Stimulated activated CD8-positive, alpha-beta memory T cell treated with anti-CD3 and anti-CD28 coated beads, Interleukin-15, amount 100 ng/mL, for 4 hours (primary cell): ENCODE measurements around the gene THRA.
"Not testable (repeated sequence)": the region's sequence is repeated elsewhere in the genome, so short reads cannot be mapped to it uniquely, and the experiment has no call there.

Source experiments
- DNase-seq, 2 donors: peaks; one replicate each; pipeline ENCODE4 v3.0.0-alpha.2; 2020; ENCODE audit warnings: low read depth in 2 of 2

Gene THRA

DNA sequence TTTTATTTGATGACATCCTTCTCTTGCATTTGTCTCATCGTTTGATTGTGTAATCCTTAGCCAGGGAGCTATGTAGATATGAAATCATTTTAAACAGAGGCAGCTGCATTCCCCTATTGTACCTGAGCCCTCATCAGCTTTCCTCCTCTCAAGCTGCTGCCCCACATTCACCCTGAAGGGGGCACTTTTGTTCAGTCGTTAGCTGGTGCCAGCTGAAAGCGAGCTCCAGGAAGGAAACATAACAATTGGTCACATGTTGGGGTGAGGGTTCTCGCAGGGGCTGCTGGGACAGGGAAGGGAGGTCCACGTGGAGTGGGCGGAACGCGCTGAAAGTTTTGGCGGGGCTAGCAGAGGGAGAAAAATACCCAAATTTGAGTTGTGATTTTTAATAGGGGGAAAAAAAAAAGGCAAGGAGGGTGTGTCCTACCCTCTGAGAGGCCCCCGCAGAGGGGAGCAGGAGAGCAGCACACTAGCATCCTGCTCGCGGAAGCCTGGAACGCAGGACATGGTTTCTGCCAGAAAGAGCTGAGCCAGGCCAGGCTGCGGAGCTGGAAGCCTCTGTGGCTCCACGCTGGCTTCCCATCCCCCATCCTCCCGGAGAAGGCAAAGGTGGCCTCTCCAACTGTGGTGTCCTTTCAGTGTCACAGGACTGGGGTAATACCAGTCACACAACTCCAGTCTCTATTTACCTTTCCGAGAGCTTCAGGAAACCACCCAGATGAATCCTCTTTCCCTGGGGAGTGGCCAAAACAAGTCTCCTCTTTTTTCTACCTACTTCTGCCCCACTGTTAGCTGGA is 50.5 kb downstream of the THRA start:
- peak; percentile 74 to 91 for DNase-seq

DNA sequence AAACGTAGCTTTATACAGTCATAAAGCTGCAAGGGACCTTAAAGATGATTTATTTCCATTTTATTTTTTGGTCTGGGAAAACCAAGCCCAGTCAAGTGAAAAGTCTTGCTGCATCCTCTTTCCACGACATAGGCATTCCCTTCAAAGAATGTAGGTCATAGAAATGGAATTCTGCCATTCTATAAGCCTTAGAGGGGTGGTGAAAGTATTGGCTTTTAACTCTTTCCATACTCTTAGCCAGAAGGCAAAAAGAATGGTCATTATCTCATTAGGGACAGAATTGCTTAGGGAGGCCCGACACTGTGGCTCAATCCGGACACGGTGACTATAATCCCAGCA is 51.1 kb downstream of the THRA start:
- no peak for DNase-seq

DNA sequence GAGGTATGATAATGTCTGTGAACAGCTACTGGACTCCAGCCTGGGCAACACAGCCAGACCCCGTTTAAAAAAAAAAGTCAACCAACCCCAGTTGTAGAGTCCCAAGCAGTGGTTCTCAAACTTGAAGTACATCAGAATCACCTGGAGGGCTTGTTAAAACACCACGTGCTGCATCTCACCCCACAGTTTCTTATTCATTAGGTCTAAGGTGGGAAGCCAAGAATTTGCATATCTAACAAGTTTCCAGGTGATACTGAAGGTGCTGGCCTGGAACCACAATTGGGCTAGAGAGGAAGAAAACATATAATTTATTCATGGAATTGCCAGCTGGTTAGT is 52.3 kb downstream of the THRA start:
- DNase-seq, result no peak

DNA sequence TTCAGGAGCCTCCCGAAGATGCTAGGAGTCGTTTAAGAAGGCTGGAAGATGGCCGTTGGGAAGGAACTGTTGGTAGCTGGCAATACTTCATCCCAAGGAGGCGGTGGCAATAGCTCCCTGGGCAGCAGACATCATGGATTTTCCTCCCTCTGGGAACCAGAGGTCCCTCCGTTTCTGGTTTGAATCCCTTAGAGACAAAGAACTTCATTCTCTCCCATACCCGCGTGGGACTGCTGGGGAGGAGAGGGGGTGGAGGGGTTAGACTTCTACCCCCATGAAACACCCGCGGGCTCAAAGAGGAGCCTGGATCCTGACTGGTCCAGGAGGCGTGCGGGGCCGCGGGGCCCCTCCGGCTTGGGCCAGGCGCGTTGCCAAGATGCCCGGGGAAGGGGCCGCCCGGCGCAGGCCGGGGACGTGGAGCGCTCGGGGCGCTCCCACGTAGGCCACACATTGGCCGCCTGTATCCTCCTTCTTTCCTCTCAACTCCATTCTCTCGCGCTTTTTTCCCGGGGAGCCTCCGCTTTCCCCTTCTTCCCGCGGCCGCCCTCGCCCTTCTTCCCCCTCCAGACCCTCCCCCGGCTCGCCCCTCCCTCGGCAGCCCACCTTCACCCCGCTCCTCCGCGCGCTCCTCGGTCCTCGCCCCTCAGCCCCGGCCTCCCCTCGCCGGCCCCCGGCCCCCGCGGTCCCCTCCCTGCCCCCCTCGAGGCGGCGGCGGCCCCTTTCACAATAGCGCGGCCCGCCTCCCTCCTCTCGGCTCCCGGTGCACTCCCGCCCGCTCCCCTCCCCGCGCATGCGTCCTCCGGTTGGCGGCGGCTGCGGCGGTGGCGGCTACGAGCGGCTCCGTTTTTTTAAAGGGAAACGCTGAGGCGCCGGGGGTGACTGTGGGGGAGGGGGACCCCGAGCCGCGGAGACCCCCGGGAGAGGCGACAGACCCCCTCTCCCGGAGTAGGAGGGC is 58.7 kb downstream of the THRA start, which contains the start of gene MSL1:
MSL1 (plus strand) TSS at position 791 of the 955 bp plus-strand sequence. CDS start 642 bp downstream, outside the sequence.
- DNase-seq, result peak; percentile 71 to 78

DNA sequence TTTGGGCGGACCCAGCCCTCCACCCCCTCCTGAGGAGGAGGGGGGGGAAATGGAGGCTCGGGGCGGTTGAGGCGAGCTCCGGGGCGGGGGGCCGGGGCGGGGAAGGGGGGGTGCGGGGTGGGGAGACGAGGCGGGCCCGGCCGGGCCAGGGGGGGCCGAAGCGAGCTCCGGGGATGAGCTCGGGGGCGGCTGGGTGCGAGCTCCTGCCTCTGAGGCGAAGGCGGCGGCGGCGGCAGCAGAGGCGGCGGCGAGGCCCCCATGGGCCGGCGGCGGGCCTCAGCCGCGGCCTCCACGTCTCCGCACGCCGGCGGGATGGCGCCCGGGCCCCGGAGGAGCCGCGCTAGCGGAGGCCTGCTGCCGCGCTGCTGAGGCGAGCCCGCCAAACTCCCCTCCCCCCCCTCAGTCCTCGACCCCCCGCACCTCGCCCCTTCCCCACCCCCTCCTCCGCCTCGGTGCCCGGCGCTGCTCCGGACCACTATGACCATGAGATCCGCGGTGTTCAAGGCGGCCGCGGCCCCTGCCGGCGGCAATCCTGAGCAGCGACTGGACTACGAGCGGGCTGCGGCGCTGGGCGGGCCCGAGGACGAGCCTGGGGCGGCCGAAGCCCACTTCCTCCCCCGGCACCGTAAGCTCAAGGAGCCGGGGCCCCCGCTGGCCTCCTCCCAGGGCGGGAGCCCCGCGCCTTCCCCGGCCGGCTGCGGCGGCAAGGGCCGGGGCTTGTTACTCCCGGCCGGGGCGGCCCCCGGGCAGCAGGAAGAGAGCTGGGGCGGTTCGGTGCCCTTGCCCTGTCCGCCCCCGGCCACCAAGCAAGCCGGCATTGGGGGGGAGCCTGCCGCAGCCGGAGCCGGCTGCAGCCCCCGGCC is 59.6 kb downstream of the THRA start:
- DNase-seq, result no peak

DNA sequence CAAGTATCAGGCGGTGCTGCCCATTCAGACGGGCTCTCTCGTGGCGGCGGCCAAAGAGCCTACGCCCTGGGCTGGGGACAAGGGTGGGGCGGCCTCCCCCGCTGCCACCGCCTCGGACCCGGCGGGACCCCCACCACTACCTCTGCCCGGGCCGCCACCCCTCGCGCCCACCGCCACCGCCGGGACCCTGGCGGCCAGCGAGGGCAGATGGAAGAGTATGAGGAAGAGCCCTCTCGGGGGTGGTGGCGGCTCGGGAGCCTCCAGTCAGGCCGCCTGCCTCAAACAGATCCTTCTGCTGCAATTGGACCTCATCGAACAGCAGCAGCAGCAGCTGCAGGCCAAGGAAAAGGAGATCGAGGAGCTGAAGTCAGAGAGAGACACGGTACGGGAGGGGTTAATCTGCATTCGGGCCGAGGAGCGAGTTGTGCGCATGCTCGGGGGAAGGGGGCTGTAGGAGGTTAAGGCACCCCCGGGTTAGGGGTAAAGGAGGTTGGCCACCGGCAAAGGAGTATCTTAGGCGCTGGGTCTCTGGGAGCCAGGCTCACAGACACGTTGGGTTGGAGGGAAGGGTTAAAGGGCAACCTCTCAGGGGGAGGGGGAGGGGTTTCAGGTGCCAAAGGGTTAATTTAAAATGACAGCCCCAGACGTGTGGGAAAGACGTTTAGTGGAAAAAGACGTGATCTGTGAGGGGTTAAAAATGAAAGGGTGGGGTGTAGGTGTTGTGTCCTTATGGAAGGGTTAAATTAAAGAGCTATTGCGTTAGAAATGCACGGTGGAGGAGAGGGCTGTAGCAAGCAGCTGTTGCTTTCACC is 60.4 kb downstream of the THRA start:
- DNase-seq, result no peak

DNA sequence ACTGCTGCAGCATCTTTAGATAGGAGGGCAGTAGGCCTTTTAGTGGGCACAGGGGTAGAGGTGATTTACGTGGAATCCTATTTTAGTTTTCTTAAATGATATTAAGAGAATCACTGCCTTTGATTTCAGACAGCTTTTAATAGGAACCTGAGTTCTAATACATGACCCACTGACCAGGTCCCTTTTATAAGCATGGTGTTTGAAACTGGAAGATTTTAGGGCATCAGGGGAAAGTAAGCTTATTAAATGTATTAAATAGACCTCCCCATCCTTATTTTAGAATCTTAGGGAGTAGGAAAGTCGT is 61.0 kb downstream of the THRA start:
- DNase-seq, result no peak

DNA sequence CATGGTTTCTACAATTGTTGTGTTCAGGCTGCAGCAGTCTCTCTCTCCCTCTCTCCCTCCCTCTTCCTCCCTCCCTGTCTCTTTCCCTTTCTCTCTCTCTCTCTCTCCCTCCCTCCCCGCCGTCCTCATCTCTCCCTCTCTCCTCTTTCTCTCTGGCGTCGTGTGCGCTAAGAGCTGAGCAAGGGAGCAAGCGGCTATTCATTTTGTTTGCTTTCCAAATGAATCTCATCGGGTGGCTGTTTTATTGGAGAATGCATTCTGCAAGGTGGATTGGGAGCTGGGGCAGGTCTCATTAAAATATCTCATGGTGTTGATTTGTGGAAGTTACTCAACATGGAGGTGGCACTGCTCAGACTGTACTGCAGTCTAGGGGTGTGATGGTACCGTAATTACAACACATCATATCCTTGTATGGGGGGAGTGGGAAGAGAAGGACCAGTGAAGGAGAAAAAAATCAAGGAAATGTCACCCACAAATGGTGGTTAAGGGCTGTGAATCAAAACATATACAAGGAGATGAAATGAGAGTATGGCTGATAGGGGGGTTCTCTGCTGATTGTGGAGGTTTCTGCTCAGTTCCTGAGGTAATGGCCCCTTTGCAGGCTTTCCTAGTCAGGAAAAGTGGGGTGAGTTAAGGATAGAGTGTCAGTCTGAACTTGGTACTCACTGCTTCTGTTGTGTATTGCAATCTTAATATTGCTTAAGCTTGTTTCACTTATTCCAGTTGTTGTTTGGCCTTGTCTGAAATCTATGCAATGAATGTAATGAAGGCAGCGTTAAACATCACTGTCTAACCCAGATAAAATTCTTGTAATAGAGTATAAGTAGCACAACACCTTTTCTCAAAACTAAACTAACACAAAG is 61.7 kb downstream of the THRA start:
- no peak for DNase-seq

DNA sequence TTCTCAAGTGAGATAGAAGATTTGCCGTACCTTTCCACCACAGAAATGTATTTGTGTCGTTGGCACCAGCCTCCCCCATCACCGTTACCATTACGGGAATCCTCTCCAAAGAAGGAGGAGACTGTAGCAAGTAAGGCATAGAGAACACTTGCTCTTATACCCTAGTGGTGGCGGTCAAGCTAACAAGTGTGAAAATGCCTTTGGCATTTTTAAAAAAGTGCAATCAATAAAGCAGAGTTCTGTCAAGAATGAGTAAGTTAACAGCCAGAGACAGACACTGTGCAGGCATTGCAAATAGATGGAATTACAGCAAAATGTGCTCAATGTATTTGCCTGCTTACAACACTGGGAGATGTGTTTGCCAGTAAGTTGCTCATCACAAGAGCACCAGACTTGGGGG is 66.7 kb downstream of the THRA start:
- no peak for DNase-seq

DNA sequence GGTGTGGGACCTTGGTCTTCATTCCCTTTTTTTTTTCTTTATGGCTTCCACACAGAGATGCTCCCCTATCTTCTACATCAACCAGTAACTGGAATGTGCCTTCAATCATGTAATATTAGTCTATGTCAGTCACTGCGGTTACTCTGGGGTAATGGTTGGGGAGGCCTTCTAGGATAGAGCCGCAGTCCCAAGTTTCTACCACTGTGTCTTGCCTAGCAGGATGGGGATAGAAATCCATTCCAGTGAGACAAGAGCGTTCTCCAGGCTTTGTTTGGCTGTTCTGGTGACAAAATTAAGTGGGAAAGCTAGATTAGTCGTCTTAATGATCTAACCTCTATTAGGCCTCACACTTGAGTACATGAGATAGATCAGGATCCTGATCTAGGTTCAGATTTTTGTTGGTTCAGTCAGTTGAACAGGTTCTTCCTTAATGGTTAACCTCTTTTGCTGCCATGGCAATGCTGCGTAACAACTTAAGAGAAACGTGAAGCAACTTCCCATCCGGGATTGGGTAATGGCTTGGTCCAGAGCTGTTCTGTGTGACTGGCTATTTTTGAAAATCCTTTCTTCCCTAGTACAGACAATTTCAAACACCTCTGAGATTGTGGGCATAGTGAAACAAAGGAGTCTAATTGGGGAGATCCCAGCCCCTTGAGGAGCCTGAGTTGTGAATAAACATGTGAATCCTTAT is 67.7 kb downstream of the THRA start:
- DNase-seq, result no peak

DNA sequence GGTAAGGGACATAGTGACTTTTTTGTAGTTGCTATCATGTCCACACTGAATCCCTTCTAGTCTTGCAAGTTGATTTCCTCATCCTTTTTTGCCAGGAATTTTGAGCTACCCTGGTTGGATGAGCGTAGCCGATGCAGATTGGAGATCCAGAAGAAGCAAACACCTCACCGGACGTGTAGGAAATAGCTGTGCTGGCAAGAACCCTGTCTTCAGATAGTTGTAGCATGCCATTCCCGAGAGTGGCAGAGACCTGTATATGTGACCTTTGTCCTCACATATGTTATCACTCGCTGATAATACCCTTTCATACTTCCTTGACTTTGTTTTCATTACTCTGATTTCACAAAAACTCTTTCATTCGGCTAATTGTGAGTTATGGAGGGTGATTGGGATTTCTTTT is 71.4 kb downstream of the THRA start:
- DNase-seq, result no peak

DNA sequence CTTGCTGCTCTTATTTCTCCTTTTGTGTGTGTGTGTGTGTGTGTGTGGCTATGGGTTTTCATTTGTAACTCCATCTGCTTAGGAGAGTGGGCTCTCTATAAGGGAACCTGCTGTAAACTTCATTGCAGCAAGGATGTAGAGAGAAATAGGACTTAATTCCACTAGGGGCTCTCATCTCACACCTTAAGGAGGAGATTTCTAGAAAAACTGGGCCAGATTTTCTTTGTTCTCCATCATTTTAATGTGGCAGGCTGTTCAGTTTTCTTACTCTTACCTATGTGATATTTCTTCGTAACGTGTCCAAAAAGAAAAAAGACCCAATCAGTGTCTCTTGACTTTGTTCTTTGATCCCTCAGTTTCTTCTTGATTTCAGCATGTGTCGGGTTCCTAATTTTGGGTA is 73.1 kb downstream of the THRA start:
- DNase-seq, result no peak

DNA sequence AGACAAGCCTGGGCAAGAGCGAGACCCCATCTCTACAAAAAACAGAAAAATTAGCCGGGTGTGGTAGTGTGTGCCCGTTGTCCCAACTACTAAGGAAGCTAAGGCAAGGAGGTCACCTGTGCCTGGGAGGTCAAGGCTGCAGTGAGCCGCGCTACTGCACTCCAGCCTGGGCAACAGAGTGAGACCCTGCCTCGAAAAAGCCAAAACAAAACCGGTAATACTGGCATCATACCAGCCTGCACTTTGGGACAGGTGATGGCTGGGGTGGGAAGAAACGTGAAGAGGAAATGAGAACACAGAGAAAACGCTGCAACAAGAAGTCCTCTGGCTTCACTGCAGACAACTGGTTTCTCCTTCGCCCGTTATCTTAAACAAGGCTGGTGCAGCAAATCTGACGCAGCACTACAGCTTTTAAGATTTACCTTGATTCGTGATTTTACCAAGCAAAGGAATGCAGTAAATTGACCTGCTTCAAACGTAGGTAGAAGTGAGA is 76.8 kb downstream of the THRA start:
- no peak for DNase-seq

DNA sequence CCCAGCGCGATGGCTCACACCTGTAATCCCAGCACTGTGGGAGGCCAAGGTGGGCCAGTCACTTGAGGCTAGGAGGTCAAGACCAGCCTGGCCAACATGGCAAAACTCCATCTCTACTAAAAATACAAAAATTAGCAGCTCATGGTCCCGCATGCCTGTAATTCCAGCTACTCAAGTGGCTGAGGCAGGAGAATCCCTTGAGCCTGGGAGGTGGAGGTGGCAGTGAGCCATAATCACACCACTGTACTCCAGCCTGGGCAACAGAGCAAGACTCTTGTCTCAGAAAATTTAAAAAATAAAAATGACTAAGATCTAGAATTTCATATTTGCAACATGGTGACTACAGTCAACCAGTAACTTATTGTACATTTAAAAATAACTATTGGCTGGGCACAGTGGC is 80.4 kb downstream of the THRA start:
- not testable (repeated sequence) for DNase-seq
